Measurements from ENCODE around the gene OGA.

DNA sequence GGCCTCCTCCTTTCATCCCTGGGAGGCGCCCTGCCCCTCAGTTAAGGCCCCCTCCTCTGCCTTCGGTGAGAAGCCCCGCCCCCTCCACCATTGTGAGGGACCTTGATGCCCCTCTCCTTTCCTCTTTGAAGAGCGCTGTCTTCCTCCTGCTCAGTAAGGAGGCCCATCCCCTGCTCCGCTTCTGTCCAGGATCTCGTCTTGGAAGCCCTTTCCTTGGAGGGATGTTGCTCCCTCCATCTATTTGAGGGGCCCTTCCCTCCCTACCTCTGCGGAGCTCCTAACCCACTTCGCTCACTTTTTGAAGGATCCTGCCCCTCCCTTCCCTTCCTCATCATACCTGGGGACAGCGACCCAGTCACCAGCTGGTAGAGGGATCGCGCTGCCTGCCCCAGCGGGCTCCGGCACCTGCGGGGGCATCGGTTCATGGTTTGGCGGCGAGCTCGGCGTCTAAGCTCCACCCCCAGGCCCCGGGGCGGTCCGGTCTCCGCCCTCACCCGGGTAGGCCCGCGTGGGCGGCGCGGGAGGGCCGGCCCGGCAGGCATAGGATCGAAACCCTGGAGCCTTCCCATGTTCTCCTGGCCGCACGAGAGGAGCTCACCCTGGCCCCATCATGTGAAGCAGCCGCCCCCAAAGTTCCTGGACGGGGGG lies 21.3 kb upstream of the OGA start:
- TF ChIP-seq, protein P1, sequence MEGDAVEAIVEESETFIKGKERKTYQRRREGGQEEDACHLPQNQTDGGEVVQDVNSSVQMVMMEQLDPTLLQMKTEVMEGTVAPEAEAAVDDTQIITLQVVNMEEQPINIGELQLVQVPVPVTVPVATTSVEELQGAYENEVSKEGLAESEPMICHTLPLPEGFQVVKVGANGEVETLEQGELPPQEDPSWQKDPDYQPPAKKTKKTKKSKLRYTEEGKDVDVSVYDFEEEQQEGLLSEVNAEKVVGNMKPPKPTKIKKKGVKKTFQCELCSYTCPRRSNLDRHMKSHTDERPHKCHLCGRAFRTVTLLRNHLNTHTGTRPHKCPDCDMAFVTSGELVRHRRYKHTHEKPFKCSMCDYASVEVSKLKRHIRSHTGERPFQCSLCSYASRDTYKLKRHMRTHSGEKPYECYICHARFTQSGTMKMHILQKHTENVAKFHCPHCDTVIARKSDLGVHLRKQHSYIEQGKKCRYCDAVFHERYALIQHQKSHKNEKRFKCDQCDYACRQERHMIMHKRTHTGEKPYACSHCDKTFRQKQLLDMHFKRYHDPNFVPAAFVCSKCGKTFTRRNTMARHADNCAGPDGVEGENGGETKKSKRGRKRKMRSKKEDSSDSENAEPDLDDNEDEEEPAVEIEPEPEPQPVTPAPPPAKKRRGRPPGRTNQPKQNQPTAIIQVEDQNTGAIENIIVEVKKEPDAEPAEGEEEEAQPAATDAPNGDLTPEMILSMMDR (IDR thresholded peaks at IDR 0.05; ENCODE audit: extremely low read depth in 1 of 2, insufficient read depth in 1 of 2, low read depth in 1 of 2, low read length in 2 of 2), result no peak
- TF ChIP-seq EZH2 (IDR thresholded peaks at IDR 0.05; ENCODE audit: borderline replicate concordance, low read depth, low read length, severe bottlenecking) (no peak), POLR2A (IDR thresholded peaks at IDR 0.05; ENCODE audit: low read depth, low read length) (no peak), POLR2AphosphoS5 (IDR thresholded peaks at IDR 0.05; ENCODE audit: insufficient read depth, low read depth, low read length) (no peak), JUN (IDR thresholded peaks at IDR 0.05; ENCODE audit: borderline replicate concordance, insufficient read depth, insufficient read length, low read depth) (no peak), MYC (IDR thresholded peaks at IDR 0.05; ENCODE audit: low read depth, low read length) (no peak)
- TF ChIP-seq, protein P2, sequence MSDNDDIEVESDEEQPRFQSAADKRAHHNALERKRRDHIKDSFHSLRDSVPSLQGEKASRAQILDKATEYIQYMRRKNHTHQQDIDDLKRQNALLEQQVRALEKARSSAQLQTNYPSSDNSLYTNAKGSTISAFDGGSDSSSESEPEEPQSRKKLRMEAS (IDR thresholded peaks at IDR 0.05; ENCODE audit: insufficient read depth, insufficient read length), result no peak
